NCI-H187 treated with DMSO at 0.1 percent for 48 hours (cell line): Measurements from ENCODE around the gene OCIAD2.
"Not testable (repeated sequence)": the region's sequence is repeated elsewhere in the genome, so short reads cannot be mapped to it uniquely, and the experiment has no call there.

Experiments
- DNase-seq: peaks from one replicate; lab custom pipeline; 2025; lab: John Stamatoyannopoulos, UW

Gene OCIAD2

GRCh38 chr4:48906206-48907173 is at the start of gene OCIAD2:
Gene OCIAD2 (minus strand): TSS chr4:48906774. CDS start chr4:48904549, 2,225 bp downstream.
- peak; percentile 87 for DNase-seq

- DNase-seq: no peak
Observed at GRCh38 chr4:48954314-48954713, 47.7 kb upstream of the OCIAD2 start.

GRCh38 chr4:48949518-48950219 is 43.1 kb upstream of the OCIAD2 start:
- no peak for DNase-seq

GRCh38 chr4:48949086-48949485 is 42.5 kb upstream of the OCIAD2 start:
- no peak for DNase-seq

- no peak for DNase-seq
Observed at GRCh38 chr4:48947731-48948130, 41.2 kb upstream of the OCIAD2 start.

- no peak for DNase-seq
Observed at GRCh38 chr4:48945981-48946380, 39.4 kb upstream of the OCIAD2 start.

GRCh38 chr4:48944756-48945241 is 38.2 kb upstream of the OCIAD2 start:
- DNase-seq: no peak

GRCh38 chr4:48944252-48944651 is 37.7 kb upstream of the OCIAD2 start:
- DNase-seq: no peak

GRCh38 chr4:48943387-48943786 is 36.8 kb upstream of the OCIAD2 start:
- DNase-seq: no peak

GRCh38 chr4:48939785-48940184 is 33.2 kb upstream of the OCIAD2 start:
- DNase-seq: no peak

GRCh38 chr4:48938831-48939230 is 32.3 kb upstream of the OCIAD2 start:
- DNase-seq: no peak

- no peak for DNase-seq
Observed at GRCh38 chr4:48937033-48937432, 30.5 kb upstream of the OCIAD2 start.

GRCh38 chr4:48931459-48931858 is 24.9 kb upstream of the OCIAD2 start:
- DNase-seq: no peak

- DNase-seq: no peak
Observed at GRCh38 chr4:48930654-48931053, 24.1 kb upstream of the OCIAD2 start.

- no peak for DNase-seq
Observed at GRCh38 chr4:48924416-48924815, 17.8 kb upstream of the OCIAD2 start.

GRCh38 chr4:48923065-48923464 is 16.5 kb upstream of the OCIAD2 start:
- not testable (repeated sequence) for DNase-seq

- no peak for DNase-seq
Observed at GRCh38 chr4:48914311-48914710, 7.7 kb upstream of the OCIAD2 start.

GRCh38 chr4:48913346-48913745 is 6.8 kb upstream of the OCIAD2 start:
- no peak for DNase-seq

- no peak for DNase-seq
Observed at GRCh38 chr4:48912349-48912748, 5.8 kb upstream of the OCIAD2 start.

- no peak for DNase-seq
Observed at GRCh38 chr4:48910511-48910910, 3.9 kb upstream of the OCIAD2 start.

GRCh38 chr4:48909697-48910096 is 3.1 kb upstream of the OCIAD2 start:
- DNase-seq: no peak

GRCh38 chr4:48908687-48909086 is 2.1 kb upstream of the OCIAD2 start:
- DNase-seq: no peak
